ENCODE results near the gene ADAMTS2.

DNA sequence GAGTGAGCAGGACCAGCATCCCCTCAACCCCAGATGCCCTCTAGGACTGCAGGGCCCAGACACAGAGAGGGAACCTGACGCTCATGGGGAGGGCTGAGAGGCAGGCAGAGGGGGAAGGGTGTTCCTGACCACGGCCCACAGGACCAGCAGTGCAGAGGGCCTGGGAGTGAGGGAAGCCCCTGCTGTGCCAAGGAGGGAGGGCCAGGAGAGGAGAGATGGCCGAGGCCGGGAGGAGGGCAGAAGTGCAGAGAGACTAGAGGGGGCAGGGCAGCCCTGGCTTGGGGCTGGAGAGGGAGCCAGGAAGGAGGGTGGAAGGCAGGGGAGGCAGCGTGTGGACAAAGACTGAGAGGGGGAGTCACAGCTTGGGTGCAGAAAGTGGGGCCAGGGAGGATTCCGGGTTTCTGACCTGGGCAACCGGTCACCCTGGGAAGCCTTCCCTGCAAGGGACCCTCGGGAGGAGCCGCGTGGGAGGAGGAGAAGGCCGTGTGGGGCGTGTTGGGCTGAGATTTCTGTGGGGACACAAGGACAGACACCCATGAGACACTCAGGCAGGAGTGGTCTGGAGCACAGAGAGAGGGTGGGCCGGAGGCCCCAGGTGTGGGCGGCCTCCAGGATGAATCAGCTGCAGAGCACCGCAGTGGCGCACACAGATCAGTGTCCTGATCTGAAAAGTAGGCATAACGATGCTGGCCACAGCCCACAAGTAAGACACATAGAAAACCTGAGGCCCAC lies 117.5 kb downstream of the ADAMTS2 start:
- TF ChIP-seq, protein P1, sequence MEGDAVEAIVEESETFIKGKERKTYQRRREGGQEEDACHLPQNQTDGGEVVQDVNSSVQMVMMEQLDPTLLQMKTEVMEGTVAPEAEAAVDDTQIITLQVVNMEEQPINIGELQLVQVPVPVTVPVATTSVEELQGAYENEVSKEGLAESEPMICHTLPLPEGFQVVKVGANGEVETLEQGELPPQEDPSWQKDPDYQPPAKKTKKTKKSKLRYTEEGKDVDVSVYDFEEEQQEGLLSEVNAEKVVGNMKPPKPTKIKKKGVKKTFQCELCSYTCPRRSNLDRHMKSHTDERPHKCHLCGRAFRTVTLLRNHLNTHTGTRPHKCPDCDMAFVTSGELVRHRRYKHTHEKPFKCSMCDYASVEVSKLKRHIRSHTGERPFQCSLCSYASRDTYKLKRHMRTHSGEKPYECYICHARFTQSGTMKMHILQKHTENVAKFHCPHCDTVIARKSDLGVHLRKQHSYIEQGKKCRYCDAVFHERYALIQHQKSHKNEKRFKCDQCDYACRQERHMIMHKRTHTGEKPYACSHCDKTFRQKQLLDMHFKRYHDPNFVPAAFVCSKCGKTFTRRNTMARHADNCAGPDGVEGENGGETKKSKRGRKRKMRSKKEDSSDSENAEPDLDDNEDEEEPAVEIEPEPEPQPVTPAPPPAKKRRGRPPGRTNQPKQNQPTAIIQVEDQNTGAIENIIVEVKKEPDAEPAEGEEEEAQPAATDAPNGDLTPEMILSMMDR (IDR thresholded peaks at IDR 0.05), result no peak
- no peak for TF ChIP-seq POLR2A (IDR thresholded peaks at IDR 0.05)

Measured in lower leg skin (tissue), 3 donors.